Right lobe of liver (tissue), 6 donors: Measurements from ENCODE around the gene ROR2. TPM values are rescaled to one million over a fixed set of nuclear protein-coding genes. Genes with fewer than 3 reads are reported as not detected.
A peak's percentile ranks its signal among the peaks of the same experiment; 100 is the strongest.

ENCODE experiments used
- ATAC-seq, 4 donors: fragments of 200-7000 bp; cut with Tn5 transposase; one replicate each; pipeline ENCODE4 v1.9.1; 2020; ENCODE audit warnings: mild to moderate bottlenecking in 4 of 4, moderate library complexity in 4 of 4
- DNase-seq, 3 donors: peaks; one replicate each; pipeline ENCODE4 v3.0.0-alpha.2; 2020
- H3K27ac ChIP-seq, 3 donors: fragments of 200-600 bp; one replicate each; pipeline ENCODE4 v1.8.0; 2022
- H3K27me3 ChIP-seq, 2 donors: fragments of 200-600 bp; one replicate each; pipeline ENCODE4 v1.8.0; 2022
- H3K36me3 ChIP-seq, 4 donors: fragments of 200-600 bp; sonication (generic) in 1 of 4; one replicate each; pipeline versions ENCODE4 v1.5.1 to v1.8.0; 2017 to 2022; ENCODE audit warnings: control low read depth in 1 of 4
- H3K4me1 ChIP-seq, 4 donors: fragments of 200-600 bp; sonication (generic) in 1 of 4; one replicate each; pipeline versions ENCODE4 v1.5.1 to v1.8.0; 2017 to 2022; ENCODE audit warnings: control low read depth in 1 of 4
- H3K4me3 ChIP-seq, 3 donors: fragments of 200-600 bp; one replicate each; pipeline ENCODE4 v1.8.0; 2022
- H3K9me3 ChIP-seq, 4 donors: fragments of 200-600 bp; sonication (generic) in 1 of 4; one replicate each; pipeline versions ENCODE4 v1.5.1 to v1.8.0; 2017 to 2022; ENCODE audit warnings: control low read depth in 1 of 4
- POLR2A ChIP-seq: fragments of 450-650 bp; IDR thresholded peaks from one replicate; pipeline ENCODE4 v1.6.1; 2017; ENCODE audit warnings: antibody characterized with exemption, mild to moderate bottlenecking
- WGBS: methylation state at CpG from one replicate; pipeline ENCODE4 v1.1.6; 2018; ENCODE audit warnings: low coverage, low lambda C conversion rate; ENCODE audit not compliant: insufficient coverage; ENCODE audit errors: missing lambda C conversion rate; 5-methylcytosine and 5-hydroxymethylcytosine counted together
- intact Hi-C, 2 donors: fragments of 100-400 bp; cut with DNase I; formaldehyde crosslinking; loops; one replicate each; pipeline versions ENCODE4 v1.11.2 to v1.14.1; 2022
- total RNA-seq, 6 experiments: library from RNA; depleted of rRNA in 2 of 6; stranded (reverse); fragments of >200 nt in 2 of 6; fragmentation: NEBNext Ultra II Directional in 3 of 6; extraction: Animal tissue kit (Norgen Biotek cat#: 25700) in 3 of 6; gene quantifications; one replicate each; pipeline versions ENCODE4 v1.1.0 to v1.2.4, GENCODE V29; 2016 to 2023
- TF ChIP-seq, protein P1 (sequence below), 4 donors: fragments of 200-600 bp in 3 of 4; fragments of 450-650 bp in 1 of 4; IDR thresholded peaks; one replicate each; pipeline versions ENCODE4 v1.5.1 to v1.8.0; 2016 to 2022; ENCODE audit warnings: antibody characterized with exemption in 4 of 4, mild to moderate bottlenecking in 2 of 4
- donor health status: DM: no; HTN: yes; CAD: no.
- donor health status: DM: no; HTN: no; CAD: no.
- donor health status: DM: no; HTN: no; CAD: no.
- donor health status: DM: no; HTN: yes; CAD: no.
- donor health status: DM: no; HTN: yes; CAD: no.

Gene ROR2
- total RNA-seq, 6 experiments from 2014 or later, result 0.12 to 1.2 (median 0.49) TPM; not detected in 1

DNA sequence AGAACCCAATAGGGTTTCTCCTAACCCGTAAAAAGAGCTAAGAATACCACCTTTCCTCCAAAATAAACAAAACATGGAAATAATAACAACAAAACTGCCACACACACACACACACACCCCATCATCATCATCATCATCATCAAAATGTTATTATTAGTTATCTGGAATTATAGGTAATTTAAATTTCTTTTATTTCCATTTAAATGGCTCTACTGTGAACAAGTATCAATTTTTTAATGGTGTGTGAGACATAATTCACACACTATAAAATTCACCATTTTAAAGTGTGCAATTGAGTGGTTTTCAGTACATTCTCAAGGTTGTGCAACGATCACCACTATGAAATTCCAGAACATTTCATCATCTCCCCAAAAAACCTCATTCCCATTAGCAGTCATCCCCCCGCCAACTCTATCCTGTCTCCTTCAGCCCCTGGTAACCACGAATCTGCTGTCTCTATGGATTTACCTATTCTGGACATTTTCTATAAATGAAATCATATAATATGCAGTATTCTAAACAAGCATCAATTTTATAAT lies 172.7 kb downstream of the ROR2 start:
- Histone ChIP-seq H3K4me1 (no peaks in the 10 kb centered on the region), H3K27me3 (no peaks in the 10 kb centered on the region), H3K36me3 (no peaks in the 10 kb centered on the region), H3K9me3 (no peaks in the 10 kb centered on the region), H3K4me3 (no peak overlapping the region), H3K27ac (no peak overlapping the region)
- DNase-seq, result no peak
- intact Hi-C loops, result no loop called here
- 32% methylated on average over 4 of the region's 4 CpGs for WGBS
- TF ChIP-seq POLR2A, result no peak
- TF ChIP-seq, protein P1, sequence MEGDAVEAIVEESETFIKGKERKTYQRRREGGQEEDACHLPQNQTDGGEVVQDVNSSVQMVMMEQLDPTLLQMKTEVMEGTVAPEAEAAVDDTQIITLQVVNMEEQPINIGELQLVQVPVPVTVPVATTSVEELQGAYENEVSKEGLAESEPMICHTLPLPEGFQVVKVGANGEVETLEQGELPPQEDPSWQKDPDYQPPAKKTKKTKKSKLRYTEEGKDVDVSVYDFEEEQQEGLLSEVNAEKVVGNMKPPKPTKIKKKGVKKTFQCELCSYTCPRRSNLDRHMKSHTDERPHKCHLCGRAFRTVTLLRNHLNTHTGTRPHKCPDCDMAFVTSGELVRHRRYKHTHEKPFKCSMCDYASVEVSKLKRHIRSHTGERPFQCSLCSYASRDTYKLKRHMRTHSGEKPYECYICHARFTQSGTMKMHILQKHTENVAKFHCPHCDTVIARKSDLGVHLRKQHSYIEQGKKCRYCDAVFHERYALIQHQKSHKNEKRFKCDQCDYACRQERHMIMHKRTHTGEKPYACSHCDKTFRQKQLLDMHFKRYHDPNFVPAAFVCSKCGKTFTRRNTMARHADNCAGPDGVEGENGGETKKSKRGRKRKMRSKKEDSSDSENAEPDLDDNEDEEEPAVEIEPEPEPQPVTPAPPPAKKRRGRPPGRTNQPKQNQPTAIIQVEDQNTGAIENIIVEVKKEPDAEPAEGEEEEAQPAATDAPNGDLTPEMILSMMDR (IDR thresholded peaks at IDR 0.05), result no peak
- ATAC-seq, result no peak

DNA sequence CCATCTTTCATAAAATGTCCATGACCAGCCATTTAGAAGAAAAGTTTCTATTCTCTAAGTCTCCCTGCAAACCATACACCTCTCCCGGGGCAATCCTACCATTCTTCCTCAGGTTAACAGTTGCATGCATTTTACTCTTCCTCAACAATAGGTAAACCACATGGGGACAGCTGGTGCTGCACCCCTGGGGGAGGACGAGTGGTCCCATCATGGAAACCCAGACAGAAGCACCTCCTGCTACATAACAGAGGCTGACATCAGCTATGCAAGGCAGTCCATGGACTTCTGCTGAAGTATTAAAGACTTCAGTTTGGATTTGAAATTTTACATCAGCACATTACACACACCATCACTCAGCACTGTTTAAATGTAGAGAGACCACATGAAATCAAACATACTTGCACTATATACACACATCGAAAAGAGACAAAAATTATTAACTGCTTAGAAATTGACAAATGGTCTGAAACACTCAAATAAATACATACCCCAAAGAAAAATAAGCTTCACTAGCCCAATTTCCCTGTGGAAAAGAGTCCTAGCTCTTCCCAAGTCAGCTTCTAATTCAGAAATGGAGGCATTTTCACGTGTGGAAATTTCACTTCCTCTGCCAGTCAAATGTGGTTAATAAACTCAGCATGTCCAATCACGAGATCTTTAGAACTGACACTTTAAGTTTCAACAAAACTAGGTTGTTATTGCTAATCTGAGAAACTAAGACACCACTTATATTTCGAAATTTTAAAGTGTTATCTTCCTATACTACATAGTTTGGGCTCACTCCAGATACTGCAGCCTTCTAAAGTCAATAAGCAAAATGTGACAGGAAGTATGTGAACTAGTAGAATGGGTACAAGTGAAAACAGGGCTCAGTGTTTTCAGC lies 173.4 kb downstream of the ROR2 start:
- TF ChIP-seq, protein P1 (IDR thresholded peaks at IDR 0.05), result no peak
- TF ChIP-seq POLR2A, result no peak
- no peak for DNase-seq
- H3K4me3 ChIP-seq, result no peak overlapping the region
- no peaks in the 10 kb centered on the region for H3K27me3 ChIP-seq
- intact Hi-C loops, result no loop called here
- H3K9me3 ChIP-seq, result no peaks in the 10 kb centered on the region
- 20% methylated on average over 6 of the region's 6 CpGs for WGBS
- H3K4me1 ChIP-seq, result no peaks in the 10 kb centered on the region
- H3K36me3 ChIP-seq, result no peaks in the 10 kb centered on the region
- ATAC-seq, result no peak
- H3K27ac ChIP-seq, result no peak overlapping the region

DNA sequence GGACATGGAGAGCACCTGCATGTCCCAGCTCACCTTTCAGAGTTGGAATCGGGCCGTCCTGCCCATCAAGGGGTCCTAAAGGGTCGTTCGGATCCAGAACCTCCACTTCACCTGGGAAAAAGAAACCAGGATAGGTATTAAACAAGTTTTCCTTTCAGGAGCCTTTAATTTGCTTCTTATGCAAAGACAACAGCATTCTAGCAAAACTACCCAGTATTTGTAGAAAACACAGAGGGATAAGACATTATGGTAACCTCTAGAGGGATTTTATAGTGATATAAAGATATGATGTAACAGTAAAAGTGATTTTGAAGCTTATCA lies 174.4 kb downstream of the ROR2 start:
- Histone ChIP-seq H3K36me3 (no peaks in the 10 kb centered on the region), H3K4me1 (no peaks in the 10 kb centered on the region), H3K27ac (no peak overlapping the region), H3K27me3 (no peaks in the 10 kb centered on the region), H3K4me3 (no peak overlapping the region), H3K9me3 (no peaks in the 10 kb centered on the region)
- WGBS, result 15% methylated on average over 4 of the region's 4 CpGs
- intact Hi-C loops, result no loop called here
- TF ChIP-seq, protein P1 (IDR thresholded peaks at IDR 0.05), result no peak
- no peak for TF ChIP-seq POLR2A
- ATAC-seq (no peak), DNase-seq (no peak)

DNA sequence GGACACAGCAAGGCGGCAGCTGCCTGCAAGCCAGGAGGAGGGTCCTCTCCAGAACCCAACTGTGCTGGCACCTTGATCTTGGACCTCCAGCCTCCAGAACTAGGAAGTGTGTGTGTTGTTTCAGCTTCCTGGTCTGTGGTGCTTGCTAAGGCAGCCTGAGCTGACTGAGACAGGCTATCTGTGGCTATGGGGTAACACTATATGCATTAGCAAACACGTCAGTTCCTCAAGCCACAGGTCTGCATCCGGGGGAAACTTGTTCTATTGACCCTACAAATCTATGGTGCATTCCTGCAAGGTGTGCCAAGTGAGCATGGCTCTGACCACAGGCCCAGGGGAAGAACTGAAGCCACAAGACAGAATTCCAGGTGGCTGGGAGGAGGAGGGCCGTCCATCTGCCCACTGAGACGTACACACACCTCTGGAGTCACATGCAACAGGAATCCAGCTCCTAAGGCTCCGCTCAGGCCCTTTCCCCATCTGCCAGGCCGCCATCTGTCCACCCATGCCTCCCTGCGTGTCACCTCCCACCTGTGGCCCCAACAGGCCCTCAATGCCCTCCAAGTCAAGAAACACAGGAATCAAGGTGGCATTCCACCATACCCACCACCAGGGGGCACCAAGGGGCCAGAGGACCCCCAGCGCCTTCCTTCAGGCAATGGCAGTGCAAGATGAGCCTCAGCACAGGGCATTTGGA lies 174.9 kb downstream of the ROR2 start:
- Histone ChIP-seq H3K9me3 (no peaks in the 10 kb centered on the region), H3K36me3 (no peaks in the 10 kb centered on the region), H3K4me3 (no peak overlapping the region), H3K4me1 (no peaks in the 10 kb centered on the region), H3K27me3 (no peaks in the 10 kb centered on the region), H3K27ac (no peak overlapping the region)
- 37% methylated on average over 5 of the region's 9 CpGs for WGBS
- intact Hi-C loops, result no loop called here
- DNase-seq (peak; percentile 54 to 69 (median 61)), ATAC-seq (peak; percentile 82 to 87 (median 84))
- TF ChIP-seq, protein P1 (IDR thresholded peaks at IDR 0.05), result peak; percentile 64 to 82 (median 78)
- no peak for TF ChIP-seq POLR2A
